IMR-90 (cell line): ENCODE measurements around the gene E2F8. TPM values are rescaled to one million over a fixed set of nuclear protein-coding genes. Genes with fewer than 3 reads are reported as not detected.

Experiments used
- ATAC-seq: fragments of 200-7000 bp; cut with Tn5 transposase; 2 replicates; pipeline ENCODE4 v1.9.1; 2020; ENCODE audit warnings: low read depth, mild to moderate bottlenecking, moderate library complexity
- BruUV-seq: library from RNA; stranded (reverse); fragments of 400-500 nt; replicated peaks from 2 replicates; lab custom pipeline; 2021; lab: Mats Ljungman, UMichigan
- CTCF ChIA-PET: fragments of 300-600 bp; formaldehyde crosslinking; extraction: SDS; loops from one replicate; lab custom pipeline; 2021; ENCODE audit warnings: antibody characterized with exemption; lab: Yijun Ruan, JAX
- POLR2A ChIA-PET: fragments of 300-600 bp; sonication (Branson Sonifier 250); formaldehyde crosslinking; loops from one replicate; lab custom pipeline; 2022; ENCODE audit warnings: antibody characterized with exemption; ENCODE audit not compliant: unreplicated experiment; lab: Charles Lee
- DNase-seq: peaks from one replicate; pipeline ENCODE4 v3.0.0; 2013
- H2AFZ ChIP-seq: replicated peaks from 2 replicates; pipeline ENCODE3; 2013; ENCODE audit warnings: low read length, mild to moderate bottlenecking; ENCODE audit not compliant: poor library complexity
- H2AK5ac ChIP-seq: 2 replicates; pipeline ENCODE4 v1.6.1; 2013; ENCODE audit warnings: low read depth, low read length, inconsistent platforms
- H2AK9ac ChIP-seq: replicated peaks from 2 replicates; pipeline ENCODE3; 2013; ENCODE audit warnings: mild to moderate bottlenecking, low read depth, low read length, moderate library complexity; ENCODE audit not compliant: poor library complexity
- H2BK120ac ChIP-seq: 2 replicates; pipeline ENCODE4 v1.6.1; 2013; ENCODE audit warnings: low read depth, low read length, inconsistent platforms
- H2BK15ac ChIP-seq: 3 replicates; pipeline ENCODE4 v1.6.1; 2013; ENCODE audit warnings: low read depth, low read length, inconsistent platforms
- H2BK20ac ChIP-seq: 2 replicates; pipeline ENCODE4 v1.6.1; 2013; ENCODE audit warnings: low read depth, mild to moderate bottlenecking, inconsistent platforms, low read length, moderate library complexity
- H2BK5ac ChIP-seq: 2 replicates; pipeline ENCODE4 v1.6.1; 2013; ENCODE audit warnings: mild to moderate bottlenecking, low read depth, low read length, inconsistent platforms; ENCODE audit not compliant: poor library complexity, severe bottlenecking
- H3K14ac ChIP-seq: replicated peaks from 2 replicates; pipeline ENCODE4 v1.6.1; 2013; ENCODE audit warnings: low read depth, low read length, inconsistent platforms
- H3K18ac ChIP-seq: 2 replicates; pipeline ENCODE4 v1.6.1; 2013; ENCODE audit warnings: low read depth, low read length, control low read depth
- H3K23ac ChIP-seq: 2 replicates; pipeline ENCODE4 v1.6.1; 2013; ENCODE audit warnings: low read depth, low read length, inconsistent platforms
- H3K27ac ChIP-seq: 2 replicates; pipeline ENCODE4 v1.5.1; 2013; ENCODE audit warnings: mild to moderate bottlenecking, control low read depth, low read length; ENCODE audit not compliant: insufficient read depth
- H3K27me3 ChIP-seq: 2 replicates; pipeline ENCODE4 v1.6.1; 2013; ENCODE audit warnings: low read length; ENCODE audit not compliant: control insufficient read depth, insufficient read depth
- H3K36me3 ChIP-seq: 2 replicates; pipeline ENCODE4 v1.6.1; 2013; ENCODE audit warnings: low read length, mixed read lengths; ENCODE audit not compliant: control insufficient read depth, insufficient read depth
- H3K4ac ChIP-seq: 2 replicates; pipeline ENCODE4 v1.6.1; 2013; ENCODE audit warnings: low read depth, low read length, inconsistent platforms
- H3K4me1 ChIP-seq: 2 replicates; pipeline ENCODE4 v1.6.1; 2013; ENCODE audit warnings: low read length, mixed read lengths; ENCODE audit not compliant: control insufficient read depth, insufficient read depth
- H3K4me2 ChIP-seq: 2 replicates; pipeline ENCODE4 v1.6.1; 2013; ENCODE audit warnings: low read depth, mild to moderate bottlenecking, control low read depth, low read length, moderate library complexity
- H3K4me3 ChIP-seq: 2 replicates; pipeline ENCODE4 v1.5.1; 2013; ENCODE audit warnings: low read depth, mild to moderate bottlenecking, control low read depth, low read length, moderate library complexity; ENCODE audit not compliant: insufficient read depth
- H3K56ac ChIP-seq: 2 replicates; pipeline ENCODE4 v1.6.1; 2013; ENCODE audit warnings: low read length, inconsistent platforms; ENCODE audit not compliant: insufficient read depth; ENCODE audit errors: extremely low read depth
- H3K79me1 ChIP-seq, 2 experiments: 2 replicates each; pipeline ENCODE4 v1.6.1; 2013; ENCODE audit warnings: low read length in 2 of 2, inconsistent platforms in 1 of 2, low read depth in 1 of 2
- H3K9ac ChIP-seq: 2 replicates; pipeline ENCODE4 v1.6.1; 2013; ENCODE audit warnings: low read depth, low read length, control low read depth
- H3K9me1 ChIP-seq: 2 replicates; pipeline ENCODE4 v1.6.1; 2013; ENCODE audit warnings: low read length, inconsistent platforms; ENCODE audit not compliant: insufficient read depth
- H3K9me3 ChIP-seq: 2 replicates; pipeline ENCODE4 v1.6.1; 2013; ENCODE audit warnings: low read length; ENCODE audit not compliant: control insufficient read depth, insufficient read depth
- H4K20me1 ChIP-seq: 2 replicates; pipeline ENCODE4 v1.6.1; 2013; ENCODE audit warnings: low read length, inconsistent platforms; ENCODE audit not compliant: insufficient read depth
- H4K5ac ChIP-seq: 2 replicates; pipeline ENCODE4 v1.6.1; 2013; ENCODE audit warnings: mild to moderate bottlenecking, low read depth, low read length, control low read depth
- H4K8ac ChIP-seq, 2 experiments: 2 replicates each; pipeline ENCODE4 v1.6.1; 2013; ENCODE audit warnings: low read depth in 2 of 2, low read length in 2 of 2, control low read depth in 1 of 2, inconsistent platforms in 1 of 2
- H4K91ac ChIP-seq: 2 replicates; pipeline ENCODE4 v1.6.1; 2013; ENCODE audit warnings: low read depth, low read length, inconsistent platforms; ENCODE audit not compliant: insufficient read depth
- CEBPB ChIP-seq: IDR thresholded peaks from 2 replicates; pipeline ENCODE4 v1.6.1; 2012; ENCODE audit warnings: low read depth, low read length, improper control_type of control experiment
- ELK1 ChIP-seq: fragments of 150-350 bp; IDR thresholded peaks from 2 replicates; pipeline ENCODE4 v1.6.1; 2016; ENCODE audit warnings: low read depth, mild to moderate bottlenecking, low read length, moderate library complexity, borderline replicate concordance
- MXI1 ChIP-seq: IDR thresholded peaks from 2 replicates; pipeline ENCODE4 v1.6.1; 2012; ENCODE audit warnings: low read depth, mild to moderate bottlenecking, low read length, moderate library complexity, borderline replicate concordance
- NFE2L2 ChIP-seq: fragments of 150-350 bp; IDR thresholded peaks from 2 replicates; pipeline ENCODE4 v1.6.1; 2016; ENCODE audit warnings: low read depth, mild to moderate bottlenecking, low read length
- RFX5 ChIP-seq: IDR thresholded peaks from 2 replicates; pipeline ENCODE4 v1.8.0; 2012; ENCODE audit warnings: low read depth, mild to moderate bottlenecking, low read length, moderate library complexity
- SMC3 ChIP-seq: fragments of 150-350 bp; IDR thresholded peaks from 2 replicates; pipeline ENCODE4 v1.6.1; 2016; ENCODE audit warnings: low read depth, mild to moderate bottlenecking, antibody characterized with exemption, low read length, moderate library complexity
- WGBS, 2 experiments: methylation state at CpG; one replicate each; pipeline versions ENCODE4 v1.1.5 to v1.1.7; 2013; ENCODE audit warnings: missing lambda C conversion rate in 2 of 2; ENCODE audit not compliant: insufficient read length in 1 of 2; ENCODE audit errors: extremely low coverage in 2 of 2; 5-methylcytosine and 5-hydroxymethylcytosine counted together
- dilution Hi-C: fragments of 300-500 bp; cut with HindIII; formaldehyde crosslinking; loops from one replicate; pipeline ENCODE4 v1.14.3; 2018; ENCODE audit warnings: low sequenced_read_pairs; ENCODE audit not compliant: unreplicated experiment
- in situ Hi-C: fragments of 300-500 bp; cut with MboI; formaldehyde crosslinking; loops from 3 replicates; pipeline ENCODE4 v1.14.3; 2019; ENCODE audit warnings: low sequenced_read_pairs, inconsistent platforms, mixed read lengths
- intact Hi-C: fragments of 100-400 bp; cut with micrococcal nuclease; formaldehyde crosslinking; loops from 2 replicates; pipeline ENCODE4 v1.10.0; 2022
- polyA plus RNA-seq, 3 experiments: library from polyadenylated mRNA; depleted of rRNA; stranded (reverse); fragments of >200 nt; gene quantifications; 2 replicates each; pipeline ENCODE4 v1.2.3, GENCODE V29; 2012; ENCODE audit warnings: low replicate concordance in 1 of 3
- total RNA-seq: library from RNA; depleted of rRNA; stranded (reverse); fragments of >200 nt; gene quantifications from 2 replicates; pipeline ENCODE4 v1.2.3, GENCODE V29; 2012

E2F8 gene
- total and polyA plus RNA-seq, 2 of the 4 experiments (the other 2 are of a cell fraction): 1.1 to 2.3 TPM

- no peaks in the 10 kb centered on the region for H3K4me1 ChIP-seq
- no peak overlapping the region for H4K5ac ChIP-seq
- no peak for DNase-seq
- TF ChIP-seq CEBPB (no peak), ELK1 (no peak), SMC3 (no peak), RFX5 (no peak), NFE2L2 (no peak), MXI1 (no peak)
- dilution Hi-C loops: no loop called here
- no peak overlapping the region for H3K14ac ChIP-seq
- H3K9ac ChIP-seq: no peak overlapping the region
- no peaks in the 10 kb centered on the region for H3K9me3 ChIP-seq
- H3K27ac ChIP-seq: no peak overlapping the region
- ChIA-PET POLR2A (no interaction called here), CTCF (no interaction called here)
- no peak overlapping the region for H2AK5ac ChIP-seq
- 0 out of 2 replicates have a peak, but pooled peaks cover 1% of the 10 kb centered on the region for H3K9me1 ChIP-seq
- no peaks in the 10 kb centered on the region for H3K36me3 ChIP-seq
- H3K4ac ChIP-seq: no peak overlapping the region
- no peak overlapping the region for H3K4me3 ChIP-seq
- no peak overlapping the region for H3K23ac ChIP-seq
- no peaks in the 10 kb centered on the region for H3K79me1 ChIP-seq
- no peak overlapping the region for H2BK15ac ChIP-seq
- H4K8ac ChIP-seq: no peak overlapping the region
- H3K56ac ChIP-seq: no peak overlapping the region
- no CpG with 5 or more reads among the region's 5 CpGs for WGBS, 2 experiments
- H2BK120ac ChIP-seq: no peak overlapping the region
- H3K18ac ChIP-seq: no peak overlapping the region
- no peak overlapping the region for H2AFZ ChIP-seq
- intact Hi-C loops: no loop called here
- no peak overlapping the region for H3K4me2 ChIP-seq
- no peak overlapping the region for H2AK9ac ChIP-seq
- H4K91ac ChIP-seq: no peak overlapping the region
- in situ Hi-C loops: no loop called here
- ATAC-seq: no peak
- H4K20me1 ChIP-seq: no peaks in the 10 kb centered on the region
- no TSS peak for BruUV-seq
- no peak overlapping the region for H2BK20ac ChIP-seq
- H2BK5ac ChIP-seq: no peak overlapping the region
- no peaks in the 10 kb centered on the region for H3K27me3 ChIP-seq
These were observed 59.0 kb downstream of the E2F8 start for GRCh38 chr11:19181531-19182261.
